KMS-11 (cell line): ENCODE data around the gene SNAP91.
"Not testable (repeated sequence)": the region's sequence is repeated elsewhere in the genome, so short reads cannot be mapped to it uniquely, and the experiment has no call there.

Experiments
- H2AFZ ChIP-seq: fragments of 200-600 bp; sonication (generic); 2 replicates; pipeline ENCODE4 v1.6.1; 2016; ENCODE audit warnings: antibody characterized with exemption, mixed run types, low read depth
- H3K27ac ChIP-seq: fragments of 200-600 bp; sonication (generic); 2 replicates; pipeline ENCODE4 v1.6.1; 2016; ENCODE audit warnings: mild to moderate bottlenecking, mixed run types
- H3K27me3 ChIP-seq: fragments of 200-600 bp; sonication (generic); 2 replicates; pipeline ENCODE4 v1.6.1; 2017; ENCODE audit warnings: mild to moderate bottlenecking, low read depth, mixed run types, moderate library complexity; ENCODE audit not compliant: insufficient read depth
- H3K36me3 ChIP-seq: fragments of 200-600 bp; sonication (generic); 2 replicates; pipeline ENCODE4 v1.6.1; 2017; ENCODE audit warnings: mild to moderate bottlenecking, mixed run types; ENCODE audit not compliant: insufficient read depth
- H3K4me1 ChIP-seq: fragments of 200-600 bp; sonication (generic); 2 replicates; pipeline ENCODE4 v1.6.1; 2016; ENCODE audit warnings: mild to moderate bottlenecking, low read depth, mixed run types; ENCODE audit not compliant: poor library complexity, severe bottlenecking
- H3K4me2 ChIP-seq: fragments of 200-600 bp; sonication (generic); 2 replicates; pipeline ENCODE4 v1.7.0; 2016; ENCODE audit warnings: mild to moderate bottlenecking, mixed run types
- H3K4me3 ChIP-seq: fragments of 200-600 bp; sonication (generic); IDR thresholded peaks from 2 replicates; pipeline ENCODE4 v1.6.1; 2017; ENCODE audit warnings: low read depth, low read length, mixed read lengths; ENCODE audit not compliant: insufficient read depth
- H3K79me2 ChIP-seq: fragments of 200-600 bp; sonication (generic); 2 replicates; pipeline ENCODE4 v1.6.1; 2016; ENCODE audit warnings: low read depth, mixed run types; ENCODE audit not compliant: insufficient read depth
- H3K9ac ChIP-seq: fragments of 200-600 bp; sonication (generic); 2 replicates; pipeline ENCODE4 v1.6.1; 2016; ENCODE audit warnings: mild to moderate bottlenecking, mixed run types
- H4K20me1 ChIP-seq: fragments of 200-600 bp; sonication (generic); 2 replicates; pipeline ENCODE4 v1.6.1; 2016; ENCODE audit warnings: mild to moderate bottlenecking, mixed run types; ENCODE audit not compliant: insufficient read depth
- CTCF ChIP-seq: fragments of 200-600 bp; sonication (generic); conservative IDR thresholded peaks from 2 replicates; pipeline ENCODE4 v1.6.1; 2017; ENCODE audit warnings: low read depth, mild to moderate bottlenecking, antibody characterized with exemption, low read length, moderate library complexity, mixed read lengths

The SNAP91 gene

GRCh38 chr6:83633149-83633548 is 75.8 kb downstream of the SNAP91 start:
- Histone ChIP-seq H3K36me3 (no peaks in the 10 kb centered on the region), H4K20me1 (no peaks in the 10 kb centered on the region), H3K4me2 (peak overlapping the region; percentile 21; the same call in 1 of the 2 replicates), H3K27me3 (no peaks in the 10 kb centered on the region), H3K9ac (no peak overlapping the region), H2AFZ (peak overlapping the region; percentile 18; the same call in 1 of the 2 replicates), H3K27ac (no peak overlapping the region), H3K79me2 (no peaks in the 10 kb centered on the region), H3K4me1 (peaks cover 37% of the 10 kb centered on the region), H3K4me3 (no peak overlapping the region)
- TF ChIP-seq CTCF = no peak

GRCh38 chr6:83629908-83630307 is 79.0 kb downstream of the SNAP91 start:
- not testable (repeated sequence) for H3K4me3 ChIP-seq, H3K79me2 ChIP-seq, H3K27me3 ChIP-seq, H3K4me2 ChIP-seq, H3K27ac ChIP-seq, H4K20me1 ChIP-seq, H3K9ac ChIP-seq, H3K36me3 ChIP-seq, H2AFZ ChIP-seq
- peaks cover 23% of the 10 kb centered on the region for H3K4me1 ChIP-seq

GRCh38 chr6:83615025-83615999 is 93.6 kb downstream of the SNAP91 start:
- Histone ChIP-seq H3K27me3 (no peaks in the 10 kb centered on the region), H3K4me1 (no peaks in the 10 kb centered on the region), H4K20me1 (no peaks in the 10 kb centered on the region), H3K79me2 (no peaks in the 10 kb centered on the region), H3K9ac (no peak overlapping the region), H3K27ac (no peak overlapping the region), H3K36me3 (no peaks in the 10 kb centered on the region), H2AFZ (peak overlapping the region; percentile 22; the same call in 1 of the 2 replicates), H3K4me2 (no peak overlapping the region), H3K4me3 (no peak overlapping the region)
- TF ChIP-seq CTCF = peak; percentile 77

GRCh38 chr6:83613378-83613777 is 95.5 kb downstream of the SNAP91 start:
- Histone ChIP-seq H3K4me1 (no peaks in the 10 kb centered on the region), H3K79me2 (no peaks in the 10 kb centered on the region), H4K20me1 (no peaks in the 10 kb centered on the region), H3K27me3 (no peaks in the 10 kb centered on the region), H2AFZ (no peak overlapping the region), H3K27ac (no peak overlapping the region), H3K4me3 (no peak overlapping the region), H3K9ac (no peak overlapping the region), H3K36me3 (no peaks in the 10 kb centered on the region), H3K4me2 (no peak overlapping the region)
- no peak for TF ChIP-seq CTCF

GRCh38 chr6:83609248-83609647 is 99.7 kb downstream of the SNAP91 start:
- no peak overlapping the region for H3K9ac ChIP-seq
- H3K4me2 ChIP-seq = no peak overlapping the region
- H3K79me2 ChIP-seq = no peaks in the 10 kb centered on the region
- TF ChIP-seq CTCF = no peak
- H3K4me3 ChIP-seq = no peak overlapping the region
- H3K27ac ChIP-seq = no peak overlapping the region
- no peaks in the 10 kb centered on the region for H3K36me3 ChIP-seq
- no peaks in the 10 kb centered on the region for H3K27me3 ChIP-seq
- no peaks in the 10 kb centered on the region for H3K4me1 ChIP-seq
- no peaks in the 10 kb centered on the region for H4K20me1 ChIP-seq
- H2AFZ ChIP-seq = no peak overlapping the region
